Cardiac fibroblast (primary cell): ENCODE measurements around the gene PODXL.

Experiments
- DNase-seq, 2 donors: peaks; one replicate each; pipeline versions ENCODE4 v3.0.0 to v3.0.0-alpha.2; 2010; ENCODE audit warnings: low read depth in 2 of 2
- H3K4me3 ChIP-seq, 2 donors: replicated peaks in 1 of 2; 1 replicate in 1 of 2; 2 replicates in 1 of 2; pipeline ENCODE4 v1.5.1; 2011; ENCODE audit warnings: low read depth in 2 of 2, low read length in 2 of 2, mild to moderate bottlenecking in 2 of 2, moderate library complexity in 1 of 2
- CTCF ChIP-seq: IDR thresholded peaks from one replicate; pipeline ENCODE4 v1.5.1; 2011; ENCODE audit warnings: low read depth, mild to moderate bottlenecking, low read length, inconsistent platforms

The PODXL gene

GRCh38 chr7:131557652-131558385 lies 1.4 kb upstream of the PODXL start:
- H3K4me3 ChIP-seq, result peak overlapping the region in 1 of 2 donors; percentile 21
- no peak for TF ChIP-seq CTCF
- no peak for DNase-seq

GRCh38 chr7:131556909-131557651 lies 652 bp upstream of the PODXL start:
- peak overlapping the region; percentile 43 to 50 for H3K4me3 ChIP-seq
- no peak for DNase-seq
- no peak for TF ChIP-seq CTCF

GRCh38 chr7:131555552-131556052 lies 826 bp downstream of the PODXL start:
- no peak for TF ChIP-seq CTCF
- no peak for DNase-seq

GRCh38 chr7:131554880-131555516 lies 1.4 kb downstream of the PODXL start:
- H3K4me3 ChIP-seq, result peak overlapping the region in 1 of 2 donors; percentile 49
- no peak for DNase-seq
- TF ChIP-seq CTCF, result no peak

More at GRCh38 chr7:131555552-131556052, 826 bp downstream of the PODXL start:
- H3K4me3 ChIP-seq, result peak overlapping the region; percentile 26 to 49

- DNase-seq, result no peak
- H3K4me3 ChIP-seq, result no peak overlapping the region
- TF ChIP-seq CTCF, result no peak
Observed at GRCh38 chr7:131553931-131554330, 2.5 kb downstream of the PODXL start.

GRCh38 chr7:131552053-131552452 lies 4.4 kb downstream of the PODXL start:
- no peak for TF ChIP-seq CTCF
- no peak overlapping the region for H3K4me3 ChIP-seq
- DNase-seq, result no peak
